NCI-H2029 treated with DMSO at 0.1 percent for 48 hours (cell line): ENCODE measurements around the gene MAMLD1.

Source experiments
- DNase-seq: peaks from one replicate; lab custom pipeline; 2025; lab: John Stamatoyannopoulos, UW

The MAMLD1 gene

DNA sequence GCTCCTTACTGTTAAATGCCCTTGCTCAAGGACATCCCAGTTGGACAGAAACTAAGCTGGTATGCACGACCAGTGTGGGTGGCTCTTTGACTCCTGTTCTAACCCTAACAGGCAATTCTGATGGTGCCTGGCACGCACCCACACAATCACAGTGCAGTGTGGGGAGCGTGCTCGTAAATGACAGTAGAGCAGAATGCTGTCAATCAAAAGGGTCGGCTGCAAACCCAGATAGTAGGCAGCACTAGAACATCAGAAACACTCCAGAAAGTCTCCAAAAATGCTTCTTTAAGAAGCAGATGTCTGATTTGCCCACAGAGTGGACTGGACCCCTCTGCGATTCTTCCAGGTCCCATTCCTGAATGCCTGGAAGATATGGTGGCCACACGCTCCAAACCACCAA lies 167.7 kb downstream of the MAMLD1 start:
- no peak for DNase-seq

DNA sequence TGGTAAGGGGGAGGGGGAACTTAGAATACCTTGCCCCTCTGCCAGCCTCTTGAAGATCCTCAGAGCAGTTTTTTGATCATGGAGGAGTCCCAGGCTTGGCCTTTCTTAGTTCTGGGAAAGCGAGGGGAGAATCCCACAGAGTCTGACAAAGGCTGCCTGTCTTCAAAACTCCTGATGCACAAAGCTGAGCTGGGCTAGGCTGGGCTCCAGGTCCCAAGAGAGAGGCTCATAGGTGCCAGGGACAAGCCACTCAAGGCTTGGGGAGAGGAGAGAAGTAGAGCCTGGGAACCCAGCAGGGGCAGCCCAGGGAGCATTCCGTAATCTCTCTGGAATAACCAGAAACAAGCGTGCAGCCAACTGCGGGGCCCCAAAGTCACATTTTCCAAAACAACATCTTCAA lies 168.3 kb downstream of the MAMLD1 start:
- no peak for DNase-seq

DNA sequence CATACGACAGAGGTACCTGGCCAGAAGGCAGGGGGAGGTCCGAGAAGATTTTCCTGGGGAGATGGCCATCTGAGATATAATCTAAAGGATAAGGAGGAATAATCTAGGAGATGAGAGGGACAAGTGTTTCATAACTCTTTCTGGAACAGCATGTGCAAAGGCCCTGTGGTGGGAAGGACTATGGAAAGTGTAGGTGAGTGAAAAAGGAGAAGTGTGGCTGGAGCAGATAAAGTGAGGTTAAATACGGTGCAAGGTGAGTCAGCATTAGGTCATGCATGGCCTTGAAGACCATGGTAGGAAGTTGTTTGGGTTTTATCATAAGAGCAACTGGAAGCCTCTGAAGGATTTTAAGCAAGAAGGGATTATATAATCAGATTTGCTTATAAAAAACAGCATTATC lies 170.7 kb downstream of the MAMLD1 start:
- no peak for DNase-seq

DNA sequence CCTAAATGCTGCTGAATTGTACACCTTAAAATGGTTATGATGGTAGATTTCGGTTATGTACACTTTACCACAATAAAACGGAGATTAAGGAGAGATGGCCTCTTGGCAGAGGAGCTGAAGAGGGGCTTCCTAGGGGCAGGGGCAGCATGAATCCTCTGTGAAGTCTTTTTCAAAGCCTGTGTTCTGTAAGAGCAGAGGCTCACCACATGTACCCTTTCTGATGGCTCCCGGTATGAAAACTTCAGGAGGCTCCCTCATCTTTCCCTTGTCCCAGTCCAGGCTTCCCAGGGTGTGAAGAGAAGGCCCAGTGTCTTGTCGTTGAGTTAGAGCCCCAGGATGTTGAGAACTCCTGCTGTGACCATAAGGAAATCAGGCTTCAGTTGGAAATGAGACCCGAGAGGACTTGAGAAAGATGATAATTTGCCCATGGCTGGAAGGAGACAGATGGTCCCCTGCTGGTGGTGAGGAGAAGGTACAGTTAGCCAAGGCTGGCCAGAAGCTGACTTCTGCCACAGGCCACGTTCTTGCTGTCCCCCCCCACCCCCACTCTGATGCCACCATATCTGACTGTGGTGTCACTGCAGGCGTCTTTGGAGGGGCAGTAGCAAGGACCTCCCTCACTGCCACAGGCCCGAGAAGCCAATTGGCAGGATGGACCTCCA lies 173.5 kb downstream of the MAMLD1 start:
- DNase-seq = no peak

DNA sequence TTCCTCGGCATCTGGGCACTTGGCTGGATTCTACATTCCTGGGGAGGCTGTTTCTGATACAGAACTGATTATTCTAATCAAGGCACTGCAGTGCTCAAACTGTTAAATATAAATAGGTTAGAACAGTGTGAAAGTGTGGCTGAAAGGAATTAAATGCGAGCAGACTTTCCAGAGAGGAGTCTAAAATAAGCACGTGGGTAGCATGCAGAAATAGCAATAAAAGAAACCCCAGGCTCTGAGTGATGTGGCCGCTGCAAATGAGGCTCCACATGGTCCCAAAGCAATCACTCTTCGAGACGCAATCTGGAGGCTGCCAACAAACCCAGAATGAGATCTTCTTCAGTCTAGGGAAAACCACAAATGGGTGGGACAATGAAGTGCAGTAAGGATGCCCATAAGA lies 174.7 kb downstream of the MAMLD1 start:
- DNase-seq = no peak

DNA sequence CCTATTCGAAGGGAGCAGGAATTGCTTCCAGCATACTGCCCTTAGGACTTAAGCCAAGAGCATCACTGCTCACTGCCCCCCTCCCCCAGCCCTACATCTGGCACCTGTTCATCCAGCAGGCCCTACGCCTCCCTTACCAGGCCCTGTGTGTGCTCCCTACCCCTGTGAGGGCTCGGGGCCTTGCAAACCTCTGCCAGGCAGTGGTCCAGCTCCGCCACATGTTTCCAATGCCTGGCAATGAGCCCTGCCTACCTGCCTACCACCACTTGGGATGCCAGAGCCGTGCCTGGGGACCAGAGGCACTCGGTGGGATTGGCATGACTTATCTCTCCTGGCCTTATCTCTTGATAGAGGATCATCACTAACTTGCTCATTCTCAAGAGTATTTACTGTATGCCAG lies 177.8 kb downstream of the MAMLD1 start:
- no peak for DNase-seq

DNA sequence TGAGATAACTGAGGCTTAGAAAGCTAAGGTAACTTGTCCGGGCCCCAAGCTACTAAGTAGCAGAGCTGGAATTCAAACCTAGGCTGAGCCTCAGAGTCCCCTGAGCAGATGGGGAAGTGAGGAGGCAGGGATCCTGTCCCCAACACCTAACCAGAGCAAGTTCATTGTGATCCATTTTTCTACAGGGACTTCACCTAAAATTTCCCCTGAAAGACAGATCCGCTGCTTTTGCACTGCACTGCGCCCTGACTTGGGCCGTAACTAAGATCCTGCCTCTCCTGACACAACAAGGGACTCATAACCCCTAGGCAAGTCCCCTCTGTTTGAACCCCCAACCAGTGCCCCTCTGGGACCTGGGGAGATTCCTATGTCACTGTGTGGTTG lies 179.7 kb downstream of the MAMLD1 start:
- no peak for DNase-seq

DNA sequence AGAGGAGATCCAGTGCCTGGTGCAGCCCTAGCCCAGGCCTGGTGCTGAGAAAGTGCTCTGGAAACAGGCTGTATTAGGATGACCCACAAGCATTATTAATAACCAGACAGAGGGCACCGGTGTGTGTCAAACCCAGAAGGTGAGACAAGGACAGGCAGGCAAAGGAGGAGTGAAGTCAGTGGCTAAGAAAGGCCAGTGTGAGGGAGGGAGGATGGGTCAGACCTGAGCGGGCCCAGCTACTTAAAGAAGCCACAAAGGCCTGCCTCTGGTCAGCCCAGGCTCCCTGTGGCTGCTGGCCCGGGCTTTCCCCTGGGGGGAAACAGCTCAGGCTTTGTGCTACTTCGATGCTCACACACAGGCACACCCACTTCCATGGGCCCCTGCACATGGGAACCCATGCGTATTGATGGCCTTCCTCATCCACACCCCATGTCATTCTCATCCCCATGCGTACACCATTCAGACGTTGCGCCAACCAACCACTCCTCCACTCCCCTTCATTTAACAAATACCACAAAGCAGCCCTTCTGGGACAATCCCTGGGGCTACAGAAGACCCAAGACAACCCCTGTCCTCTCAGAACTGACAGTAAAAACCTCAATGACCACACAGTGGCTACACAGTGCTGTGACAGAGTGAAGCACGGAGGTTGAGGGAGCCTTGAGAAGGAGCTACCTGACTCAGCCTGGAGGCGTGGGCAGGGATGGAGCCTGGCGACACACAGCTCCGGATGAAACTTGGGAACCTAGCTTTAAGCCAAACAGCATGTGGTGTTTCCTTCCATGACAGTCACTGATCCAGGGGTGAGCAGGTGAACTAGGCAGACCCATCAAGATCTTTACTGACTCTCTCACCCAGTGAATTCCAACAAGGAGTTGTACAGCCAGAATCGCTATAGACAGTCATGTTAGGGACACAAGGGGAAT lies 180.4 kb downstream of the MAMLD1 start:
- DNase-seq = no peak

DNA sequence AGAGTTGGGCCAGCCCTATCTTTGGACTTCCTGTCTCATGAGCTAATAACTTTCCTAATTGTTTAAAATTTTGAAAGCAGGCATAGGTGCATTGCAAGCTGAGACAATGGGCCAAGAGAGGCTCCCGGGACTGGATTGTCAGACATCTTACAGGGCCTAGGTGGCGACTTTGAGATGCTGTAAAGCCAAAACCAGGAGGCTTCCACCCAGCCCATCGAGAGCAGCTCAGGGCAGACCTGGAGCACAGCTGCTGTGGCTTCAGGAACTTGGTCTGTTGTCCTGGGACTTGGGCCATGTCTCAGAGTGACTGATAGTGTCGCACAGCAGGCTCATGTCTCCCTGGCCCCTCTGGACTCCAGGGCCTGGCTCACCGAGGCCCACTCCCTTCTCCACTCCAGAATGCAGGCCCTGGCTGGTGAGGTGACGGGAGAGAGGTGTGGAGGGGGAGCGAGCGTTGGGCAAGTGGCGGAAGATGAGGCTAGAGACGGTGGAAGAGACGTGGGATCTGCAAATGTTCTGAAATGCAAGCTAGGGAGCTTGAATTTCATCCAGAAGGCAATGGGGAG lies 181.2 kb downstream of the MAMLD1 start:
- no peak for DNase-seq

DNA sequence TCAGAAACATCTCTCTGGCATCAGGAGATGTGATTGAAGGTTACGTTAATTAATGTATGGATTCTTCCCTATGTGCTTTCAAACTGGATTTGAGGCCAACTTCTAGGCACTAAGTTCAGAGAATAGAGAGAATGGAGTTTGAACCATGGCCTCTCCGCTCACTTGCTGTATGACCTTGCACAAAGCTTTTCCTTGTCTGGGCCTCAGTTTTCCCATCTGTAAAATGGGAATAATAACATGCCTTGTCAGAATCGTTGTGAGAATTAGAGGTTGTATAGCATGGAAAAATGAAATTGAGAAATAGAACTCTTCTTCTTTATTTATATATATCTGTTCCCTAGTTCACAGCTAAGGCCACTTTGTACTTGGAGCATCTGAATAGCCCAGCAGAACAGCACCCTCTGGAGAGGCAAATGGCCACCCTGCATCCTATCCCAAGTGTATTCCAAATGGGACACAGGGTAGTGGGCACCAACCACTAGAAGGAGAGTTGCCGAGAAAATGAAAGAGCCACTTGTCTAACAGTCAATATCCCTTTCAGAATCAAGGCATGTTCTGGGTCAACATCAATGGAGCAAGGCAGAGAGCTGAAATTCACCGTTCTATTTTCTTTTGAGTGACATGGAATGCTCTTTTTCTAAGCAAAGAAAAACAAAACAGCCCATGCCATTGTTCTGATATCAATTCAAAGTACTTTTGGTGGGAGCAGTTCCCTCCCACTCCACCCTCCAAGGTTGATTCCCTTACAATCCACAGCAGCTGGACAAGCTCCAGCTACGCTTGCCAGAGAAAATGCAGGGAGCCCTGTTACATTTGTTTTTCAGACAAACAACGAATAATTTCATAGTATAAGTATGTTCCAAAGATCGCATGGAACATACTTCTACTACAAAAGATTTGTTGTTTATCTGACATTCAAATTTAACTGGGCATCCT lies 182.0 kb downstream of the MAMLD1 start:
- no peak for DNase-seq

DNA sequence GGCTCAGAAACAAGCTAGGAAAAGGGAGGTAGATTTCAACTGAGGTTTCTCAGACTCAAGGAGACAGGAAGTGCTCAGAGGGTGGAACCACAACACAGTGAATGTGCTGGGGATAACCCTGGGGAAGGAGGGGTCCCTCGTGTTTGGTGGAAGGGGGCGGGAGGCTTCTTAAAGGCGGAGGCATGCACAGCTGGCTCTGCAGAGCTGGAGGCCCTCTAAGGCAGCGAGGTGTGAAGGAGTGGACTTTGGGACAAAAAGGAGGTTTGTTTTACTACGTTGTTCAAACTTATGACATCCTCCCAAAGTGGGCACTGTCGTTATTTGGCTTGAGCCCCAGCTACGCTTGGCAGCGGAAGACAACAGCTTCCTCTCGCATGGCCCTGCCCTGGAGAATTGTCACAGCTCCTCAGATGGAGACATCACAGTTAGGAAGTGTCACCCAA lies 183.6 kb downstream of the MAMLD1 start:
- DNase-seq = no peak

DNA sequence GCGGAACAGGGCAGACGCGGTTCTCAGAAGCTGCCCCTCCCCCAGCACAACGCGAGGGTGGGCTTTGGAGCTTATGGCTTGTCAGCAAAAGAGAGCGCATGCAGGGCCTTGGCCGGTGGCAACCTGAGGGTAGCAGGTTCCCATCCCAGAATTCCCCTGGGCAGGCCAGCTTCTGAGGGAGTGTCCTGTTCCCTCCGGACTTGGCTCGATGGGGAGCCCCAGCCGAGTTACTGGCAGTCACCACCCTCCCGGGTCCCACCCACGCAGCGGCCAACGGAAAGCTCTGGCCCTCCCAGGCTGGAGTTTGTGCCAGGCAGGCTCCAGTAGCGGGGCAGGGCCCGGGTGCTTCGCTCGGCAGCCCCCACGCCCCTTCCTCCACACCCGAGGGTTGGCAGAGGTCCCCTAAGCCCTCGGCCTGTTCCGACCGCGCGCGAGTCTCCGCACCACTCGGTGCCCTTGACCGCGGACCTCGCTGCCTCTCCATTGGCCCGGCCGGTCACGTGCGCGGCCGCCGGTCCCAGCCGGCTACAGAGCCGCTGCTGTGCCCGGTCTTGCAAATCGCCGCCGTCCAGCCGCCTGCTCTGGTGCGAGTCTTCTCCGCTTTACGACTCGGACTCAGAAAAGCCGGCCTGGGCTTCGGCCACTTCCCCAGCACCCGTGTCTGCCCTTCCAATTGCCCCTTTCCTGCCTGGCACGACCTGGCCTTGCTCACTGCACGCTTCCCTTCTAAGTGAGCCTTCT lies 184.4 kb downstream of the MAMLD1 start:
- DNase-seq = no peak

DNA sequence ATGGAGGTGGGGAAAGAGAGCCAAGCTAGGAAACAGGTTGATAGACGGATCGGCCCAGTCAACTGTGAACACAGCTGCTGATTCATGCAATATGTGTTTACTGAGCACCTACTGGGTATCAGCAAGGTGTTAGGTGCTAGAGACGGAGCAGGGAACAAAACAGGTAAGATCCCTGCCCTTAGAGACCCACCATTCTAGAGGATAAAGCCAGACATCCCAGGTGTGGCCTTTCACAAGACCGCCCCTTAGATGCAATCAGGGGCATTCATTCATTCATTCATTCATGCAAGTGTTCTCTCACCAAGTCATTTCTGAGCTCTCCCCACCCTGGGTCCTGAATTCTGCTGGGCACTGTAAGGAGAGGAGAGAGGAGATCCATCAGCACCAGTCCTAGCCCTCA lies 185.1 kb downstream of the MAMLD1 start:
- DNase-seq = no peak

DNA sequence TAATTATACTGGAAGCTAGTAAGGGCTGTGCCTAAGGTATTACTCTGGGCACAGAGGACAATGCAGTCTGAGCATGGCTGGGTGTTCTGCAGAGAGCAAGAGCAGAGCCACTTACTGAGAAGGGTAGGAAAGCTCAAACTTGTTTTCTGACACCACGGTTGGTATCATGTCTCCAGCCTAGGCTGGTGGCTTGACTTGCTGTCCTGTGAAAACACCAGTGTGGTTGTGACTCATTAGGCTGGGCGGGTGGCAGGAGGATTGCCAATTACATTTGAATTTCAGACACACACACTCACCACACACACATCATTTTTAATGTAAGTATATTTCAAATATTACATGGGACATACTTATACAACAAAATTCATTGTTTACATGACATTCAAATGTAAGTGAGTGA lies 185.6 kb downstream of the MAMLD1 start:
- no peak for DNase-seq

DNA sequence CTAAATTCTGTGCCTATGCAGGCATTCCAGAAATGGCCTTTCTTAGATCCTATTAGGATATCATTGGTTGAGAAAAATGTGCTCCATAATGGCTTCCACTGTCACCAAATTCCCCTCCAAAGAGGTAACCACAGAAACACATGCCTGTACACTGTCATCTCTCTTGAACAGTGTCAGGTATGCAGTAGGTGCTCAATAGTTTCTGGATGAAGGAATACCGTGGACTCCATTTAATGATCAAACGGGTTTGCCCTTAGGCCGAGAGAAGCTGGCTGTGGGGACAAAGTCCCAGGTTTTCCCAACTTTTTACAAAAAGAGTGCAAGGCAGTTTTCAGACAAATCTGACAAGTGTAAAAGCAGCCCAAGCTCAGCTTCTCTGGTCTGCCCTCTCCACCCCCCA lies 188.8 kb downstream of the MAMLD1 start:
- no peak for DNase-seq

DNA sequence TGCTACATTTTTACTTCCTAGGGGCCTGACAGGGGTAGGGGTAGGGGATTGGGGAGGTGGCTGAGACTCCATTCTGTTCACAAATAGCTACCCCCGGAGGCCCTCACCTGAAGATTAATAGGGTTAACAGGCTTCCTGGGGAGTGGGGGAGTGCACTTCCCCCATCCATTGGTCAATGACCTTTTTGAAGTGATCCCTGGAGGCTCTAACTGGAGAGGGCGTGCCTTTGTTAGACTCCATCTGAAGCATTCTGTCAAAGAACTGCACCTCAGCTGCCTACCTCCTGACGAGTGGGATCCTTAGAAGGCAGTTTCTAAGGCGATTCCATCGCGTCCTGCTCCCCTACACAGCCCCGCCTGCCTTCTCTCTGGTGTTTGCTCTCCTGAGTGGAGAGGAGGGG lies 195.3 kb downstream of the MAMLD1 start:
- DNase-seq = no peak
